HepG2 (cell line): ENCODE data around the gene BRMS1. TPM values are rescaled to one million over a fixed set of nuclear protein-coding genes. Genes with fewer than 3 reads are reported as not detected.

Source experiments
- CBX5 ChIP-seq: sonication (generic); formaldehyde crosslinking; IDR thresholded peaks from 2 replicates; pipeline ENCODE4 v1.4.0; 2020; ENCODE audit warnings: missing genetic modification reagents, borderline replicate concordance
- HOXA5 ChIP-seq: sonication (generic); formaldehyde crosslinking; IDR thresholded peaks from 2 replicates; pipeline ENCODE4 v1.4.0; 2020; ENCODE audit warnings: missing genetic modification reagents
- LRRFIP1 ChIP-seq: sonication (generic); formaldehyde crosslinking; conservative IDR thresholded peaks from 2 replicates; pipeline ENCODE4 v1.4.0; 2020; ENCODE audit warnings: missing genetic modification reagents
- TCF7L2 ChIP-seq: IDR thresholded peaks from 2 replicates; pipeline ENCODE4 v1.6.1; 2011; ENCODE audit warnings: mild to moderate bottlenecking, low read depth, low read length, moderate library complexity
- ZBTB49 ChIP-seq: sonication (generic); formaldehyde crosslinking; IDR thresholded peaks from 2 replicates; pipeline ENCODE4 v1.4.0; 2020; ENCODE audit warnings: missing genetic modification reagents, borderline replicate concordance
- ZMYM4 ChIP-seq: sonication (generic); formaldehyde crosslinking; IDR thresholded peaks from 2 replicates; pipeline ENCODE4 v1.8.1; 2023; ENCODE audit warnings: mild to moderate bottlenecking, missing genetic modification reagents
- ZNF33A ChIP-seq: sonication (generic); formaldehyde crosslinking; IDR thresholded peaks from 2 replicates; pipeline ENCODE4 v1.5.1; 2020; ENCODE audit warnings: missing genetic modification reagents, mild to moderate bottlenecking, moderate library complexity, borderline replicate concordance
- ZNF432 ChIP-seq: sonication (generic); formaldehyde crosslinking; IDR thresholded peaks from 2 replicates; pipeline ENCODE4 v1.5.0; 2020; ENCODE audit warnings: missing genetic modification reagents, mild to moderate bottlenecking, borderline replicate concordance
- ZNF709 ChIP-seq: sonication (generic); formaldehyde crosslinking; IDR thresholded peaks from 2 replicates; pipeline ENCODE4 v1.5.0; 2020; ENCODE audit warnings: mild to moderate bottlenecking, missing genetic modification reagents
- polyA plus RNA-seq, 8 experiments: library from polyadenylated mRNA; depleted of rRNA in 3 of 8; stranded (reverse) in 7 of 8; unstranded in 1 of 8; fragments of >200 nt; fragmentation: Illumina TruSeq in 4 of 8; extraction: Trizol in 4 of 8; gene quantifications; 2 replicates each; pipeline versions ENCODE4 v1.2.1 to v1.2.3, GENCODE V29; 2011 to 2016; ENCODE audit warnings: low read depth in 4 of 8, missing spikeins in 1 of 8, mixed read lengths in 1 of 8; ENCODE audit not compliant: insufficient read depth in 1 of 8
- total RNA-seq, 5 experiments: library from RNA; depleted of rRNA; stranded (reverse); fragments of >200 nt; fragmentation: Illumina TruSeq; extraction: Trizol; gene quantifications; 2 replicates each; pipeline ENCODE4 v1.2.3, GENCODE V29; 2016; ENCODE audit warnings: low read depth in 1 of 5
- TF ChIP-seq, protein P1 (sequence below): IDR thresholded peaks from 2 replicates; pipeline ENCODE4 v1.6.1; 2012; ENCODE audit warnings: low read depth, low read length, improper control_type of control experiment
- TF ChIP-seq, protein P2 (sequence below): sonication (generic); formaldehyde crosslinking; IDR thresholded peaks from 2 replicates; pipeline ENCODE4 v1.8.1; 2023; ENCODE audit warnings: mild to moderate bottlenecking, missing genetic modification reagents, borderline replicate concordance

The BRMS1 gene
- total and polyA plus RNA-seq, 2 of the 13 experiments (the other 11 are each of a cell fraction or from before 2014, with no cell fraction given): 15.8 to 55.7 TPM

DNA sequence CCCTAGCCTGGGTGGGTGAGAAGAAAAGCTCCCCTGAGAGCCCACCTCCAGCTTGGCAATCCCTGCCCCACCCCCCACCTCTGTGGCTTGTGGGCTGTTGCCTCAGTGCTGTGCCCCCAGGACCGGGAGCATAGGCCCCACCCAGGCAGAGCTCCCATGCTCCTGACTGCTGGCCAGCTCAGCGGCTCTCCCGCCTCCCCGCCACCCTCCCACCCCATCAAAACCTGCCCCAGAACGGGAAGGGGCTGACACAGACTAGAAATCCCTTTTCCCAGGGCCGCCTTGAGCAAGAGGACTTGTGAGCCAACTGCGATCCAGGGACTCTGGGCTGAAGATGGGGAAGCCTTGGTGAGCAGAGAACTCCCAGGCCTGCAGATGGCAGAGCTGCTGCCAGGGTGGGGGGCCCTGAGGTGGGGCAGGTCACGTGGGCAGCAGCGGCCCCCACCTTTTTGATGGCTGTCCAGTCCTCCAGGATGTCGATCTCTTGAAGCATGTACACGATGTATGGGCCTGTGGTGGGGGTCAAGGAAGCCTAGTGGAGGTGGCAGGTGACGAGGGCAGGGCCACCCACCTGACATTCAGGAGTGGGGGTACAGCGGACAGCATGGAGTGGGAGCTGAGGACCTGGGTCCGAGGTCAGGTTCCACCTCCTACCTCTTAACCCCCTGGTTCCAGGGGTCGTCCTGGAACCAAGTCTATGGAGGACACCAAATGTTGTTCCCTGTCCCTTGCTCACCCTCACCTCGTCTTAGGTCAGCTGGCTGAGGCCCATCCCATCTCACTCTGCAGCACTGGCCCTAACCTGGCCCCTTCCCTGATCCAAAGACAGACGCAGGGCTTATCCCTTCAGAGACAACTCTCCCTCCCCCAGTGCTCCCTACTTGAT is 6.4 kb downstream of the BRMS1 start (continued):
- TF ChIP-seq, protein P1, sequence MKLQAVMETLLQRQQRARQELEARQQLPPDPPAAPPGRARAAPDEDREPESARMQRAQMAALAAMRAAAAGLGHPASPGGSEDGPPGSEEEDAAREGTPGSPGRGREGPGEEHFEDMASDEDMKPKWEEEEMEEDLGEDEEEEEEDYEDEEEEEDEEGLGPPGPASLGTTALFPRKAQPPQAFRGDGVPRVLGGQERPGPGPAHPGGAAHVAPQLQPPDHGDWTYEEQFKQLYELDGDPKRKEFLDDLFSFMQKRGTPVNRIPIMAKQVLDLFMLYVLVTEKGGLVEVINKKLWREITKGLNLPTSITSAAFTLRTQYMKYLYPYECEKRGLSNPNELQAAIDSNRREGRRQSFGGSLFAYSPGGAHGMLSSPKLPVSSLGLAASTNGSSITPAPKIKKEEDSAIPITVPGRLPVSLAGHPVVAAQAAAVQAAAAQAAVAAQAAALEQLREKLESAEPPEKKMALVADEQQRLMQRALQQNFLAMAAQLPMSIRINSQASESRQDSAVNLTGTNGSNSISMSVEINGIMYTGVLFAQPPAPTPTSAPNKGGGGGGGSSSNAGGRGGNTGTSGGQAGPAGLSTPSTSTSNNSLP: no peak
- TF ChIP-seq ZNF432 (no peak), ZBTB49 (CRISPR knock-in tag) (no peak), TCF7L2 (no peak), CBX5 (CRISPR knock-in tag) (no peak), HOXA5 (CRISPR knock-in tag) (no peak), LRRFIP1 (CRISPR knock-in tag) (no peak), ZNF709 (CRISPR knock-in tag) (no peak), ZNF33A (CRISPR knock-in tag) (no peak), ZMYM4 (CRISPR knock-in tag) (no peak)
- TF ChIP-seq, protein P2, sequence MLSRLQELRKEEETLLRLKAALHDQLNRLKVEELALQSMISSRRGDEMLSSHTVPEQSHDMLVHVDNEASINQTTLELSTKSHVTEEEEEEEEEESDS (CRISPR knock-in tag): no peak
